Mesothelial cell of epicardium (in vitro differentiated cells): Measurements from ENCODE around the gene SYT6. TPM values are rescaled to one million over a fixed set of nuclear protein-coding genes. Genes with fewer than 3 reads are reported as not detected.
"Not testable (repeated sequence)": the region's sequence is repeated elsewhere in the genome, so short reads cannot be mapped to it uniquely, and the experiment has no call there.

Experiments
- DNase-seq, 2 experiments: peaks; one replicate each; pipeline ENCODE4 v3.0.0; 2021; ENCODE audit warnings: low spot score in 2 of 2; ENCODE audit not compliant: unreplicated experiment in 2 of 2
- H3K27ac Mint-ChIP-seq: 2 replicates; pipeline ENCODE4 v1.8.0; 2021; ENCODE audit warnings: mixed read lengths
- H3K27me3 Mint-ChIP-seq: 2 replicates; pipeline ENCODE4 v1.8.0; 2021; ENCODE audit warnings: low read depth, mixed read lengths
- H3K36me3 Mint-ChIP-seq: 2 replicates; pipeline ENCODE4 v1.8.0; 2021; ENCODE audit warnings: mixed read lengths
- H3K4me1 Mint-ChIP-seq: 2 replicates; pipeline ENCODE4 v1.8.0; 2021; ENCODE audit warnings: mixed read lengths
- H3K4me3 Mint-ChIP-seq: 2 replicates; pipeline ENCODE4 v1.8.0; 2021; ENCODE audit warnings: mild to moderate bottlenecking, moderate library complexity, mixed read lengths
- H3K9me3 Mint-ChIP-seq: 2 replicates; pipeline ENCODE4 v1.8.0; 2021; ENCODE audit warnings: mixed read lengths
- CTCF ChIP-seq: fragments of 200-600 bp; sonication (generic); IDR thresholded peaks from one replicate; pipeline ENCODE4 v1.5.0; 2021; ENCODE audit warnings: antibody characterized with exemption; ENCODE audit not compliant: unreplicated experiment
- total RNA-seq: library from RNA; stranded (reverse); gene quantifications from 3 replicates; pipeline ENCODE4 v1.2.1, GENCODE V29; 2021

SYT6 gene
- total RNA-seq, 1 donor from 2014 or later, result 0.09 TPM

GRCh38 chr1:114075546-114076242 is 78.0 kb downstream of the SYT6 start:
- peaks cover 19% of the 10 kb centered on the region for H3K9me3 Mint-ChIP-seq
- no peaks in the 10 kb centered on the region for H3K36me3 Mint-ChIP-seq
- no peak for DNase-seq
- H3K27ac Mint-ChIP-seq, result no peak overlapping the region
- H3K4me3 Mint-ChIP-seq, result no peak overlapping the region
- no peaks in the 10 kb centered on the region for H3K4me1 Mint-ChIP-seq
- no peak for TF ChIP-seq CTCF
- H3K27me3 Mint-ChIP-seq, result peaks cover 6% of the 10 kb centered on the region

GRCh38 chr1:114075105-114075504 is 78.6 kb downstream of the SYT6 start:
- Mint-ChIP-seq H3K27me3 (peaks cover 6% of the 10 kb centered on the region), H3K4me1 (no peaks in the 10 kb centered on the region), H3K36me3 (no peaks in the 10 kb centered on the region), H3K4me3 (no peak overlapping the region), H3K27ac (no peak overlapping the region), H3K9me3 (peaks cover 19% of the 10 kb centered on the region)
- DNase-seq, result no peak
- TF ChIP-seq CTCF, result no peak

- Mint-ChIP-seq H3K36me3 (no peaks in the 10 kb centered on the region), H3K4me1 (no peaks in the 10 kb centered on the region), H3K27me3 (peaks cover 2% of the 10 kb centered on the region), H3K27ac (no peak overlapping the region), H3K4me3 (no peak overlapping the region), H3K9me3 (peaks cover 22% of the 10 kb centered on the region)
- DNase-seq, result no peak
- no peak for TF ChIP-seq CTCF
These were observed 81.4 kb downstream of the SYT6 start for GRCh38 chr1:114072246-114072645.

- H3K4me3 Mint-ChIP-seq, H3K27ac Mint-ChIP-seq, H3K27me3 Mint-ChIP-seq, H3K4me1 Mint-ChIP-seq, H3K36me3 Mint-ChIP-seq, DNase-seq: not testable (repeated sequence)
- H3K9me3 Mint-ChIP-seq, result peaks cover 22% of the 10 kb centered on the region
These were observed 83.9 kb downstream of the SYT6 start for GRCh38 chr1:114069762-114070161.

GRCh38 chr1:114068684-114069083 is 85.0 kb downstream of the SYT6 start:
- peaks cover 19% of the 10 kb centered on the region for H3K9me3 Mint-ChIP-seq
- H3K4me3 Mint-ChIP-seq, H3K27me3 Mint-ChIP-seq, H3K4me1 Mint-ChIP-seq, DNase-seq, H3K36me3 Mint-ChIP-seq, H3K27ac Mint-ChIP-seq: not testable (repeated sequence)

GRCh38 chr1:114065671-114066070 is 88.0 kb downstream of the SYT6 start:
- H3K4me3 Mint-ChIP-seq, H3K27ac Mint-ChIP-seq, DNase-seq, H3K9me3 Mint-ChIP-seq, H3K27me3 Mint-ChIP-seq, H3K36me3 Mint-ChIP-seq, H3K4me1 Mint-ChIP-seq: not testable (repeated sequence)

GRCh38 chr1:114063544-114063943 is 90.1 kb downstream of the SYT6 start:
- Mint-ChIP-seq H3K4me1 (peaks cover 9% of the 10 kb centered on the region), H3K27ac (no peak overlapping the region), H3K27me3 (no peaks in the 10 kb centered on the region), H3K9me3 (peaks cover 3% of the 10 kb centered on the region), H3K4me3 (no peak overlapping the region), H3K36me3 (no peaks in the 10 kb centered on the region)
- no peak for DNase-seq
- no peak for TF ChIP-seq CTCF
